Cardiac atrium fibroblast (primary cell): ENCODE results near the gene OR14C36. TPM values are rescaled to one million over a fixed set of nuclear protein-coding genes. Genes with fewer than 3 reads are reported as not detected.

ENCODE experiments used
- total RNA-seq: library from RNA; depleted of rRNA; stranded (reverse); fragments of >200 nt; gene quantifications from 2 replicates; pipeline ENCODE4 v1.2.3, GENCODE V29; 2015

OR14C36 gene, protein sequence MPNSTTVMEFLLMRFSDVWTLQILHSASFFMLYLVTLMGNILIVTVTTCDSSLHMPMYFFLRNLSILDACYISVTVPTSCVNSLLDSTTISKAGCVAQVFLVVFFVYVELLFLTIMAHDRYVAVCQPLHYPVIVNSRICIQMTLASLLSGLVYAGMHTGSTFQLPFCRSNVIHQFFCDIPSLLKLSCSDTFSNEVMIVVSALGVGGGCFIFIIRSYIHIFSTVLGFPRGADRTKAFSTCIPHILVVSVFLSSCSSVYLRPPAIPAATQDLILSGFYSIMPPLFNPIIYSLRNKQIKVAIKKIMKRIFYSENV
- not detected in 2 replicates for total RNA-seq

DNA sequence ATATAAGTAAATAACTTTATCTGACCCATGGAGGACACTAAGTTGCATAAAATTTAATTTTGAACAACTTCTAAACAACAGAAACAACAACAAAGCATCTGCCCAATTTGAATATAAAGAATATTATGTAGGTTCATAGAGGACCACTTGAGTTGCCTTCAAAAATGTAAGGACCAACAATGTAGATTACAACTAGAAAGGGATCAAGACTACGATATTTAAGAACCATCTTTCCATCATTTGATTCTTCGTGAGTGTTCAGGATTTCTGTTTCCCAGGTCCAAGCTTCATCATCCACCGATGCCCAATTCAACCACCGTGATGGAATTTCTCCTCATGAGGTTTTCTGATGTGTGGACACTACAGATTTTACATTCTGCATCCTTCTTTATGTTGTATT lies at the start of gene OR14C36:
TSS of gene OR14C36 (plus strand) at position 301 of the 400 bp plus-strand sequence. CDS start at position 301, 0 bp downstream.

DNA sequence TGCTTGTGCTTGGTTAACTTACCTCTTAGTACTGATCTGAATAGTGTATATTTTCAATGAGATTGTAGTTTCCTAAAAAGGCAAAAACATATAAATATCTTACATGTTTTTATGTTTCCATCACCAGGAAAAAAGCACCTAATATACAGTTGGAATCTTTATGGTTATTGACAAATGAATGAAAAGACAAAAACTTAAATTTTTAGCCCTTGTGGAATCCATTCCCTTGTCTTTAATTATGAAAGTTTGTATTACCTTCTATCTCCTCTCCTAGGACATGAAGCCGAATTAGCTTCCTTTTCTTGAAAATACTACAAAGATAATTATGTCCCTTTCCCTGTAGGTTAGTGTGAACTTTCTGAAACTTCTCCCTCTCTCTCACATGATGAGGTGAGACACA lies 45.3 kb upstream of the OR14C36 start, which contains the start of gene OR2T12:
TSS of gene OR2T12 (minus strand) at position 101 of the 400 bp plus-strand sequence. CDS start 7,846 bp downstream, outside the sequence.

DNA sequence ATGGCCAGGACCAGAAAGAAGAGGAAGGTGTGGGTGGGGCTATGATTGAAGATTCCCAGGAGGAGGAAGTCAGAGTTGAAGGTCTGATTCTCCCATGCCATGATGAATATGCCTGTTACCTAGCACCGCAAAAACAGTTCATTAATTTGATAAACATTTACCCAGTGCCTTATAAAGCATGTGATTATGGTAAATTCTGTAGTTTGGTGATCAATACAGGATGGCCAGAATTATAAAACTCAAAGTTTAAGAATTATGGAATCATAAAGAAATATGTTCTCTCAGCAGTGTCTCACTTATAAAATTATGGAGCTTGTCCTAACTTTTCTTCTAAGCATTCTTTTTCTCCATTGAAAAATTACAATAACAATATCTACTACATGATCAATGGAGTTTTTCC lies 24.1 kb upstream of the OR14C36 start, which contains the start of gene OR2M7:
TSS of gene OR2M7 (minus strand) at position 101 of the 400 bp plus-strand sequence. CDS start at position 101, 0 bp downstream.

DNA sequence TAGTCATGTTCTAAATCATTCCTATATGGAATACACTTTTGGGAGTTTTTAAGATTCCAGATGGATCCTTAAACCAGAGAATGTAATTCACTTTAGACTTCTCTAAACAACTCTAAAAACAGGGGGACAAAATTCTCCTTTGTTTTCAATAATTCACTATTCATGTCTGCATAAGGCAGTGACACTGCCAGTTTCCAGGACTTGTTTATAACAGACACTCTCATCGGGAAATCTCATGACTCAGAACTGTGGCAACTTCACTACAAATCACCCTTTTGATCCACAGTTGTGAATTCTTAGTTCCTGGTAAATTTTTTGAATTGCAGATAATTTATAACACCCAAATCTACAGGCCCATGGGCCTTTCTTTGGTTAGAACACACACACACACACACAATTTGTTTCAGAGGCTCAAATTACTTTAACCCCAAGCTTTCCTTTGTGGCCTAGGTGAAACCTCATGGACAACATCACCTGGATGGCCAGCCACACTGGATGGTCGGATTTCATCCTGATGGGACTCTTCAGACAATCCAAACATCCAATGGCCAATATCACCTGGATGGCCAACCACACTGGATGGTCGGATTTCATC lies 12.6 kb downstream of the OR14C36 start, which contains the start of gene OR2T4:
TSS of gene OR2T4 (plus strand) at position 545 of the 595 bp plus-strand sequence. CDS start at position 545, 0 bp downstream.

DNA sequence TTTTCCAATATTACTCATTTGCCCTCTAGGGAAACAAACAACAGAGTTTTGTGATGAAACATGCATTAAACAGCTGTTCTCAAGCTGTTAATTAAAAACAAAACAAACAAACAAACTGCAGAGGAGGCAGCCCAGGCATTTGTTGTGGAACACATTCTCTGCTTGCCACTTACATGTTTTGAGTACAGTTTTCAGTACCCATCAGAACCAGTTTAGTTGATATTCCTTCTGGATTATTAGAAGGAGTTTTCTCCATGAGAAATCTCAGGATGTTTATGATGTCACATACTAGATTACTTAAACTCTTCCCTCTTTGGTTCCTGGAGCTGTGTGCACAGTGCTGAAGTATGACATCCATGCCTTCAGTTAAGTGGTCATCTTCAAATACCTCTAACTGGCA lies 26.9 kb downstream of the OR14C36 start, which contains the start of gene OR2T6:
TSS of gene OR2T6 (plus strand) at position 301 of the 400 bp plus-strand sequence. CDS start 11,863 bp downstream, outside the sequence.

Other genes starting within 250 kb of the OR14C36 start
- not detected in 2 replicates for gene OR2M5, start 203.6 kb upstream of the OR14C36 start, total RNA-seq
- gene OR2M2, start 174.0 kb upstream of the OR14C36 start, total RNA-seq: not detected in 2 replicates
- gene OR2M3, start 151.5 kb upstream of the OR14C36 start, total RNA-seq: not detected in 2 replicates
- not detected in 2 replicates for gene OR2M4, start 117.4 kb upstream of the OR14C36 start, total RNA-seq
- not detected in 2 replicates for gene OR2T33, start 70.8 kb upstream of the OR14C36 start, total RNA-seq
- gene OR2T12, start 45.4 kb upstream of the OR14C36 start, total RNA-seq: not detected in 2 replicates
- gene OR2M7, start 24.2 kb upstream of the OR14C36 start, total RNA-seq: not detected in 2 replicates
- gene OR2T4, start 12.9 kb downstream of the OR14C36 start, total RNA-seq: not detected in 2 replicates
- not detected in 2 replicates for gene OR2T6, start 27.0 kb downstream of the OR14C36 start, total RNA-seq
- not detected in 2 replicates for gene OR2T1, start 54.3 kb downstream of the OR14C36 start, total RNA-seq
- not detected in 2 replicates for gene OR2T2, start 96.9 kb downstream of the OR14C36 start, total RNA-seq
- not detected in 2 replicates for gene OR2T3, start 124.6 kb downstream of the OR14C36 start, total RNA-seq
- gene OR2T5, start 139.8 kb downstream of the OR14C36 start, total RNA-seq: not detected in 2 replicates
- gene OR2G6, start 159.3 kb downstream of the OR14C36 start, total RNA-seq: not detected in 2 replicates
- not detected in 2 replicates for gene OR2T29, start 214.0 kb downstream of the OR14C36 start, total RNA-seq
- gene OR2T34, start 226.0 kb downstream of the OR14C36 start, total RNA-seq: not detected in 2 replicates
- not detected in 2 replicates for gene OR2T10, start 248.9 kb downstream of the OR14C36 start, total RNA-seq